Activated T-helper 1 cell treated with anti-CD3 and anti-CD28 coated beads, Interleukin-12 subunit alpha, Interleukin-12 subunit beta, Interleukin-2, Interleukin-4 antibody, amounts not matched to agents 30 ng/mL and 10 ng/mL and 1 ng/mL, durations not matched to agents 14 hours and 24 hours and 36 hours (primary cell): Measurements from ENCODE around the gene L3MBTL3. TPM values are rescaled to one million over a fixed set of nuclear protein-coding genes. Genes with fewer than 3 reads are reported as not detected.
"Not testable (repeated sequence)": the region's sequence is repeated elsewhere in the genome, so short reads cannot be mapped to it uniquely, and the experiment has no call there.

Experiments
- DNase-seq: peaks from one replicate; pipeline ENCODE4 v3.0.0; 2021; ENCODE audit warnings: low spot score
- H3K27ac Mint-ChIP-seq: one replicate; pipeline ENCODE4 v1.8.0; 2021; ENCODE audit warnings: mild to moderate bottlenecking, mixed read lengths
- H3K27me3 Mint-ChIP-seq: one replicate; pipeline ENCODE4 v1.8.0; 2022; ENCODE audit warnings: mild to moderate bottlenecking, moderate library complexity, mixed read lengths; ENCODE audit not compliant: insufficient read depth
- H3K36me3 Mint-ChIP-seq: one replicate; pipeline ENCODE4 v1.8.0; 2021; ENCODE audit warnings: low read depth, mixed read lengths
- H3K4me1 Mint-ChIP-seq: one replicate; pipeline ENCODE4 v1.8.0; 2021; ENCODE audit warnings: low read depth, mixed read lengths
- H3K4me3 Mint-ChIP-seq: one replicate; pipeline ENCODE4 v1.8.0; 2021; ENCODE audit warnings: mild to moderate bottlenecking, moderate library complexity, mixed read lengths
- H3K9me3 Mint-ChIP-seq: one replicate; pipeline ENCODE4 v1.8.0; 2021; ENCODE audit warnings: mixed read lengths
- intact Hi-C: fragments of 100-400 bp; cut with micrococcal nuclease; formaldehyde crosslinking; loops from one replicate; pipeline ENCODE4 v1.15.1; 2024
- total RNA-seq: library from RNA; stranded (reverse); gene quantifications from 2 replicates; pipeline ENCODE4 v1.2.3, GENCODE V29; 2022

Gene L3MBTL3
- total RNA-seq, 1 donor from 2014 or later = 5.2 TPM

DNA sequence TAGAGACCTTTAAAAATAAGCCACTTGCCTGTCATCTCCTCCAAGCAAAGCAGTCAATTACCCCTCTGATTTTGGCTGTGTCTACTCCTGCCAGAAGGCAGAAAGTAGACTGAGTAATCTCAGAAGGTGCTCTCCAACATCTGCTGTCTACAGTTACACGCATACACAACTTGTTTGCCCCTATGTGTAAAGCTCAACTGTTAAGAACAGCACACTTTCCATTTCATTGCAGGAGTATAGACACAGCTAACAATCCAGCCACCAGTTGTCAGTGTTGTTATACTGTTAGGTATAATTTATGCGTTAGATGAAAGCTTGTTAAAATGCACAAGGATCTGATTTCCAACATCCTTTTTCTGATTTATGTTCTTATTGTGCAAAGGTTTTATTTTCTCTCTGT is 116.2 kb downstream of the L3MBTL3 start:
- Mint-ChIP-seq H3K36me3 (peaks cover 22% of the 10 kb centered on the region), H3K27ac (no peak overlapping the region), H3K27me3 (no peaks in the 10 kb centered on the region), H3K4me3 (peak overlapping the region; percentile 16), H3K4me1 (peaks cover 91% of the 10 kb centered on the region), H3K9me3 (peaks cover 7% of the 10 kb centered on the region)
- no peak for DNase-seq
- intact Hi-C loops = loop anchor here (5.0 to 10.0 kb wide), 6 partner anchors 148 to 1490 kb away; partner anchors contain the start of genes EPB41L2 and MED23

DNA sequence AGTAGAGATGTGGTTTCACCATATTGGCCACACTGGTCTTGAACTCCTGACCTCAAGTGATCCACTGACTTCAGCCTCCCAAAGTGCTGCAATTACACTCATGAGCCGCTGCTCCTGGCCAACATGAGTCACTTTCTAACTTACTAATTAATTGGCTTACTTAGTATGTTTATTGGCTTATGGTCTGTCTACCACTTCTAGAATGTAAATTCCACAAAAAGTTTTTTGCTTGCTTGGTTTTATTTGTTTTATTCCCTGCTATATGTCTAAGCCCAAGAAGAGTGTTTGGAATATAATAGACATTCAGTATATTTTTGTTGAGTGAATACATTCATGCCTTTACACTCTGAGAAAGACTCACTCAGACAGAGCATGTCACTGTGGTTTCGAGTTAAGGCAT is 118.4 kb downstream of the L3MBTL3 start:
- Mint-ChIP-seq H3K27ac (no peak overlapping the region), H3K4me1 (peaks cover 82% of the 10 kb centered on the region), H3K27me3 (no peaks in the 10 kb centered on the region), H3K4me3 (no peak overlapping the region), H3K36me3 (peaks cover 28% of the 10 kb centered on the region), H3K9me3 (peaks cover 7% of the 10 kb centered on the region)
- intact Hi-C loops = loop anchor here (10.0 kb wide), 2 partner anchors 928 to 1488 kb away; partner anchors contain the start of genes EPB41L2 and MED23
- DNase-seq = no peak

DNA sequence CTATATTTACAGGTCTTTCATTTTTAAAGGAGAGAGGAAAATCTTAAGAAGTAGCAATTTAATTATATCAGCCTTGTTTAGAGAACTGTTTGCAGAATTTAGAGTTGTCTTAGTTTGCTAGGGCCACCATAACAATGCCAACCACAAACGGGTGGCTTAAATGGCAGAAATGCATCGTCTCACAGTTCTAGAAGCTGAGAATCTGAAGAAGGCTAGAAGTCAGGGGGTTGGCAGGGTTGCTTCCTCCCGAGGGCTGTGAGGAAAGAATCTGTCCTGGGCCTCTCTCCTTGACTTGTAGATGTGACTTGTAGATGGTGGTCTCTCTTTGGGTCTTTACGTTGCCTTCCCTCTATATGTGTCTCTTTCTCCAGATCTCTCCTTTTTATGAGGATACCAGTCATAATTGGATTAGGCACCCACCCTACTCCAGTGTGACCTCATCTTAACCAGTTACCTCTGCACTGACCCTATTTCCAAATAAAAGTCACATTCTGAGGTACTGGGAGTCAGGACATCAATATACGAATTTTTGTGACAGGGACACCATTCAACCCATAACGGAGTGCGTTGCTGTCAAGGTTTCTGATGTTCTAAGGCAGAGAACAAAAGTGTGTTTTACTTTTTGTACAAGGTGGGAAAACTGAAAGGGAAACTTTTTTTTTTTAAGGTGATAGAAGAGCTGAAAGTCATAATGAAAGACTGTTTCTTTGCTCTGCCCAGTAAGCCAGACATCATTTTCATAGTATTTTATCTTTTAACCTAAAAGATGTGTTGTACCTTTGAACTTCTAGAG is 119.9 kb downstream of the L3MBTL3 start:
- intact Hi-C loops = loop anchor here (10.0 kb wide), 2 partner anchors 926 to 1486 kb away; partner anchors contain the start of genes EPB41L2 and MED23
- peaks cover 33% of the 10 kb centered on the region for H3K36me3 Mint-ChIP-seq
- DNase-seq = no peak

DNA sequence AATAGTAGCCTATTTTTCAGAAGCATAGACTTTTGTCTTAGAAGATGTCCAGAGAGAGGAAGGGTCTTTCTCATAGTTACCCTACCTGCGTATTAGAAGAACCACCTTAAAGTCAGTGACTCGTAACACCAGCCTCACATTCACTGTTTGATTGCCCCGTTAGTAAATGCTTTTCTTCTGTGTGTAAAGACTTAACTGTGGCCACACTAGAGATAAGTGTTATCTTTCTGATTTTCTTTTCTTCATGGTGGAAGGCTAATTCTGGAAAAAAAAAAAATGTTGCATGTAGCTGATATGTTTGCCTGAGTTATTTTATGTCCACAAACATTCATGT is 120.5 kb downstream of the L3MBTL3 start:
- Mint-ChIP-seq H3K36me3 (peaks cover 37% of the 10 kb centered on the region), H3K27me3 (no peaks in the 10 kb centered on the region), H3K4me1 (peaks cover 61% of the 10 kb centered on the region), H3K4me3 (peak overlapping the region; percentile 45), H3K9me3 (peaks cover 7% of the 10 kb centered on the region), H3K27ac (peak overlapping the region; percentile 62)
- no peak for DNase-seq
- intact Hi-C loops = loop anchor here (10.0 kb wide), 2 partner anchors 926 to 1486 kb away; partner anchors contain the start of genes EPB41L2 and MED23

More for the DNA sequence above, 119.9 kb downstream of the L3MBTL3 start:
- Mint-ChIP-seq H3K4me1 (peaks cover 67% of the 10 kb centered on the region), H3K9me3 (peaks cover 7% of the 10 kb centered on the region), H3K27ac (peak overlapping the region; percentile 62), H3K27me3 (no peaks in the 10 kb centered on the region), H3K4me3 (peak overlapping the region; percentile 45)

DNA sequence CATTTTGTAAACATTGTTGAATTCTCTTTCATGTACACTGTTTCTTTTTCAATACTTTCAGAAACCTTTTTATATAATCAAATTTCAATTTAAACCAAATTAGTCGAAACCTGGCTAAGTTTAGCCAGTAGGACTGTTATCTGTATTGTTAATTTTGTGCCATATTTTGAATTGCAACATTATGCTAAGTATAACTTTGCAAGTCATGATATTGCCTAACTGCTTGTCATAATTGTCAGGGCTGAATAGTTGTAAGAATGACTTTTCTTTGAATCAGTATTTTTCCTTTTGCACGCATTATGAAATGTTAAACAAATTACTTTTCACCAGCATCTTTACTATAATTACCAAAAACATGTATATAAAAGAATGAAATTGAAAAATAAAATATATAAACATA is 121.7 kb downstream of the L3MBTL3 start:
- peaks cover 42% of the 10 kb centered on the region for H3K36me3 Mint-ChIP-seq

DNA sequence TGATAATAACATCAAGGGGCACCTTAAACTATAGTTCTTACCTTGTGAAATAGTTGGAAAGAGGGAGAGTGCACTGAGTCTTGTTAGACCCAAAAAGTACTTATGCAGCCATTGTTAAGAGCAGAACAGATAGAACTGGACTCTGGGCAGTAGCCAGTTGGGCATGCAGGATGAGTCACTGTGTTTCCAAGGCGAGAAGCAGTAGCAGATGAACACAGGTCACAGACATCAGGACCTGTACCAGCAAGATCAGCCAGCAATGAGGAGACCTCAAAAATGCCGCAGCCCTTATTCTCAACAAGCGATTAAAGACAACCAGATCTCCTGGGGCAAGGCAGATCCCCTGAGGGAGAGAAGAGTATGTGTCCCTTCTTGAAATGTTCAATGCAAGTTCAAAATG is 125.3 kb downstream of the L3MBTL3 start:
- Mint-ChIP-seq H3K27ac (no peak overlapping the region), H3K4me3 (no peak overlapping the region), H3K27me3 (no peaks in the 10 kb centered on the region), H3K36me3 (peaks cover 43% of the 10 kb centered on the region), H3K4me1 (peaks cover 27% of the 10 kb centered on the region), H3K9me3 (no peaks in the 10 kb centered on the region)
- DNase-seq = no peak
- intact Hi-C loops = no loop called here

More for the DNA sequence above, 121.7 kb downstream of the L3MBTL3 start:
- Mint-ChIP-seq H3K27ac (no peak overlapping the region), H3K4me3 (no peak overlapping the region), H3K4me1 (peaks cover 51% of the 10 kb centered on the region), H3K9me3 (peaks cover 7% of the 10 kb centered on the region), H3K27me3 (no peaks in the 10 kb centered on the region)
- intact Hi-C loops = no loop called here
- no peak for DNase-seq

DNA sequence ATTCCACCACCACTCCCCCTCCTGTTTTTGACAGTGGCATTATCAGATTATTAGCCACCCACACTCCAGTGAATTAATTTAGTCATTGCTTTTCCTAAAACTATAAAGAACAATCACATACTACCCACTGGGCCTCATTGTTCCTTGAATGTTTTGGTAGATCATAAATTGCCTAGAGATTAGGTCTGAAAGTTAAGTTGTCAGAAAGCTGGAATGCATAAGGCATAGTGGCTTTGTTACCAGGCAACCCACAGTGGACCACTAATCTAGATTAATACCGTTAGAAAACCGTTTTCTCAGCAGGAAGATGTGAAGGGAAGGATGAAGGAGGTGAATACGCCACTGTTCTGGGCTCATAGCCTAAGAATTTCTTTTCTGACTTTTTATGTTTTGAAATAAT is 128.7 kb downstream of the L3MBTL3 start:
- Mint-ChIP-seq H3K27ac (no peak overlapping the region), H3K36me3 (peaks cover 49% of the 10 kb centered on the region), H3K27me3 (no peaks in the 10 kb centered on the region), H3K9me3 (no peaks in the 10 kb centered on the region), H3K4me3 (no peak overlapping the region), H3K4me1 (peaks cover 6% of the 10 kb centered on the region)
- DNase-seq = no peak
- intact Hi-C loops = no loop called here

DNA sequence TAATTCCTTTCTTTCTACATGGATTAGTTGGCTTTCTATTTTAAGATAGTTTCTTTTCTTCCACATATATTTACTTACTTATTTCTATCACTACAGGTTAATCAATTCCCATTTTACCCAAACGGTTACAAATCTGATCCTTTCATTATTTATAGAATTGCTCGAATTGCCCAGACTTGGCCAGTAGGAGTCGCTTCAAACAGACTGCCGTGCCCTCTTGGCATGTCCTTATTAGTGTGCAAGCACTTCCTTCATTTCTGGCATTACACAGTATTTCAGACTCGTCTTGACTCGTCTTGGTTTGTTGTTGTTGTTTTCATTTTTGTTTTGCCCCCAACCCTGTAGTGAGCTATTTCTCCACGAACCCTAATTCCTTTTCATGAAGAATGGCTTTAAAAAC is 129.8 kb downstream of the L3MBTL3 start:
- no peak overlapping the region for H3K27ac Mint-ChIP-seq
- H3K4me1 Mint-ChIP-seq = peaks cover 6% of the 10 kb centered on the region
- no peak for DNase-seq
- no peaks in the 10 kb centered on the region for H3K27me3 Mint-ChIP-seq
- H3K36me3 Mint-ChIP-seq = peaks cover 45% of the 10 kb centered on the region
- H3K9me3 Mint-ChIP-seq = no peaks in the 10 kb centered on the region
- intact Hi-C loops = no loop called here
- H3K4me3 Mint-ChIP-seq = no peak overlapping the region

DNA sequence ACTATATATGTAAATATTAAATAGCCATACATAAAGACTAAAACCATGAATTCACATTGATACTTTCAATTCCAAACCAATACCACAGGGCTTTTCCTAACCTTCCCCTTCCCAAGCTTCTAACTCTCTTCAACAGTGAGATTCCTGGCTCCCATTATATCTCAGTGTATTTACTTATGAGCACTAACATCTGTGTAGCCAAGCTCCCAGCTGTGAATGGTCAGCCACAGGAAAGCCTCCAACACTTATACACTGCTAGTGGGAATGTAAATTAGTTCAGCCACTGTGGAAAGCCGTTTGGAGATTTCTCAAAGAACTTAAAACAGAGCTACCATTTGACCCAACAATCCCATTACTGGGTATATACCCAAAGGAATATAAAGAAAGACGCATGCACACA is 130.6 kb downstream of the L3MBTL3 start:
- peaks cover 39% of the 10 kb centered on the region for H3K36me3 Mint-ChIP-seq
- H3K27me3 Mint-ChIP-seq, H3K9me3 Mint-ChIP-seq, H3K4me1 Mint-ChIP-seq, DNase-seq, intact Hi-C loops, H3K27ac Mint-ChIP-seq, H3K4me3 Mint-ChIP-seq: not testable (repeated sequence)

DNA sequence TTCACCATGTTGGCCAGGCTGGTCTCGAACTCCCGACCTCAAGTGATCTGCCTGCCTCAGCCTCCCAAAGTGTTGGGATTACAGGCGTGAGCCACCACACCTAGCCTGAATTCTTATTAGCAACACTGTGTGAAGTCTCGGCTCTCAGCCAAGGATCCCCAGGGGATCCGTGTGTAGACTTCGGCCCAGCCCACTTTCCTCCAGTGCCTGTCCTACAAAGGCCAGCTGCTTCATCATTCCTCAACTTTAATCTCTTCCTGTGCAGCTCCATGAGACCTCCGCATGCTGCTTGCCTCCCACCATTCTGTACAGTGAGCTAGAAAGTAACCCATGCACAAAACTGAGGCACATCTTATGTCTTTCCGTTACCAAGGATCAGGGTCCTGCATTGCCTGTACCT is 132.5 kb downstream of the L3MBTL3 start:
- peaks cover 6% of the 10 kb centered on the region for H3K4me1 Mint-ChIP-seq
- DNase-seq = no peak
- no peak overlapping the region for H3K4me3 Mint-ChIP-seq
- H3K36me3 Mint-ChIP-seq = peaks cover 35% of the 10 kb centered on the region
- no peaks in the 10 kb centered on the region for H3K9me3 Mint-ChIP-seq
- H3K27me3 Mint-ChIP-seq = no peaks in the 10 kb centered on the region
- intact Hi-C loops = no loop called here
- H3K27ac Mint-ChIP-seq = no peak overlapping the region

DNA sequence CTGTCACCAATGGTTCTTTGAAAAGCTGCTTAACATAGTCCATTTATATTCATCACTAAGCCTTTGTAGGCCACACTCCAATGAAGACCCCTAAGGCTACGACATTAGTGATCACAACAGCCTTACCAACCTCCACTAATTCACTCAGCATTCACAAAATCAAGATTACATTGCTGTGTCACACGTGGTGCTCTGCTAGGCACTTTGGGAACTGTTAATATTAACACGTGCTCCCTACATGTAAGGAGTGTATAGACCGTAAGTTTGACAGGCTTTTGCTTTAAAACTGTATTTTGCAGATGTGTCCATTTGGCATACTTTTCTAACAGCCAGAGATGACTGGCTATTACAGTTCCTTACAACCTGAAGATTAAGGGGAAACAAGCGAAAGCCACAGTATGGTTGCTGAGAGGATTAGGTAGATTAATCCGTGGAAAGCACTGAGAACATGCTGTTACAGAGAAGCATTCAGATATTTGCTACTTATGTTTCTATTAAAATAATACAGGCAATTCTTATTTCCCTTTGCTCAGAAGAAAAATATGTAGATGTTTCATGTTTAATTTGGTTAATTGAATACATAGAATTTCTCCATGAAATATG is 134.6 kb downstream of the L3MBTL3 start:
- no peak overlapping the region for H3K27ac Mint-ChIP-seq
- H3K36me3 Mint-ChIP-seq = peaks cover 31% of the 10 kb centered on the region
- intact Hi-C loops = no loop called here
- no peak for DNase-seq
- H3K4me1 Mint-ChIP-seq = peaks cover 5% of the 10 kb centered on the region
- H3K9me3 Mint-ChIP-seq = peaks cover 3% of the 10 kb centered on the region
- no peaks in the 10 kb centered on the region for H3K27me3 Mint-ChIP-seq
- H3K4me3 Mint-ChIP-seq = no peak overlapping the region

DNA sequence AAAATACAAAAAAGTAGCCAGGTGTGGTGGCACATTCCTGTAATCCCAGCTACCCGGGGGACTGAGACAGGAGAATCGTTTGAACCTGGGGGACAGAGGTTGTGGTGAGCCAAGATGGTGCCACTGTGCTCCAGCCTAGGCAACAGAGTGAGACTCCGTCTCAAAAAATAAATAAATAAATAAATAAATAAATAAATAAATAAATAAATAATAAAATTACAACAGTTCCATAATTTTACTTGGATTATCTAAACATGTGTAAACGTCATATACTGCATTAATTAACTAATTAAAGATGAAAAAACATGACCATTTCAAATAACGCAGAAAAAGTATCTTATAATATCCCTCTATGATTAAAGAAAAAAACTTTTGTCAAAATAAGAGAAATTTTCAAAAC is 138.5 kb downstream of the L3MBTL3 start:
- Mint-ChIP-seq H3K27me3 (no peaks in the 10 kb centered on the region), H3K4me3 (no peak overlapping the region), H3K4me1 (peaks cover 5% of the 10 kb centered on the region), H3K36me3 (peaks cover 34% of the 10 kb centered on the region), H3K27ac (no peak overlapping the region), H3K9me3 (peaks cover 3% of the 10 kb centered on the region)
- no peak for DNase-seq
- intact Hi-C loops = no loop called here

DNA sequence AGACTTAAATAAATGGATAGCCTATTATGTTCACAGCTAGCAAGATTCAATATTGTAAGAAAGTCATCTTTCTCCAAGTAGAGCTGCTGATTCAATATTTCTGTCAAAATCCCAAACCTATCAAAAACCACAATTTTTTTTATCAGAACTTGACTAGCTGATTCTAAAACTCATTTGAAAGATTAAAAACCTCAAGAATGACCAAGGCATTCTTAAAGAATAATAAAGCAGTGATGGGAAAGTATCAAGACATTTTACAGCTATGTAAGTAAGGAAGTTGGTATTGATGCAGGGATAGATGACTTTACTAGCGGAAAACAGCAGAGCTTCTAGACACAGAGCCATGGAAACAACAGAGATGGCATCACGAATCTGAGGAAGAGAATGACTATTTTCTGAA is 139.7 kb downstream of the L3MBTL3 start:
- H3K9me3 Mint-ChIP-seq = peaks cover 3% of the 10 kb centered on the region
- intact Hi-C loops = no loop called here
- peaks cover 5% of the 10 kb centered on the region for H3K4me1 Mint-ChIP-seq
- DNase-seq = no peak
- no peak overlapping the region for H3K27ac Mint-ChIP-seq
- no peaks in the 10 kb centered on the region for H3K27me3 Mint-ChIP-seq
- peaks cover 36% of the 10 kb centered on the region for H3K36me3 Mint-ChIP-seq
- no peak overlapping the region for H3K4me3 Mint-ChIP-seq
